SKM-1 (cell line): Measurements from ENCODE around the gene PGAP2.
A peak's percentile ranks its signal among the peaks of the same experiment; 100 is the strongest.
"Not testable (repeated sequence)": the region's sequence is repeated elsewhere in the genome, so short reads cannot be mapped to it uniquely, and the experiment has no call there.

ENCODE experiments used
- DNase-seq: peaks from one replicate; lab custom pipeline; 2025; ENCODE audit not compliant: unreplicated experiment; lab: John Stamatoyannopoulos, UW

PGAP2 gene

DNA sequence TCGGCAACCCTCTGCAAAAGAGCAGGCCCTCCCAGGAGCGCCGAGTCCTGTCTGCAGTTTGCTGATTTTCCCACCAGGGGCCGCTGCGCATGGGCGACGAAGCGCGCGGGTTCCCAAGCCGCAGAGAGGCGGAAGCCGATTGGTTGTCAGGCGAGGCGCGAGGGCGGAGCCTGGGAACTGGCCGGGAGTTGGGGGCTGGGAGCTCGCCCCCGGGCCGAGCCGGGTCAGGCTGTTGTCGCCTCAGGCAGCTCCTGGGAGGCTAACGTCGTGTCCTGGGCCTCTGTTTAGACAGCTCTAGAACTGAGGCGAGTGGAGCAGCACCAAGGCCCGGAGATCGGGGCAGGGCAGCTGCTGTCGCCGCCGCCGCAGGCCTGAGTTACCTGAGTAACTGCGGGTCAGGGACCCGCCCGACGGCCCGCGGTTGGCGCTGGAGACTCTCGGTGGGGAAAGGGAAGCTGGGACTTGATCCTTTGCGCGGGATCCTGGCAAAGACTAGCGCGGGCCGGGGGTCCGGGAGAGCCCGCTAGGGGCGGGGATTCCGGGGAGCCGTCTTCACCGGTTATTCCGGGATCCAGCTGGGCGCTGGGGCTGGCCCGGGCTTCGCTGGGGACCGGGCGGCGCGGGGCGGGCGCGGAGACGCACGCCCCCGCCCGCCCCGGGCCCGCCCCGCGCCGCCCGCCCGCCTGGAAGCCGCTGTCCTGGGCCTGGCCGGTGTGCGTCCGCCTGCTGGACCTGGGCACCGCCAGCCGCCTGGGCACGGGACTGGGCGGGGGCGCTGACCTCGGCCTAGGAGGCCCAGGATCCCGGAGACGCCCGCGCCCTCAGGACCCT is 46.8 kb downstream of the PGAP2 start, which contains the start of gene STIM1:
Gene STIM1, plus strand, starts transcription at position 688 of the 831 bp plus-strand sequence. CDS start 607 bp downstream, outside the sequence.
- peak; percentile 76 for DNase-seq

DNA sequence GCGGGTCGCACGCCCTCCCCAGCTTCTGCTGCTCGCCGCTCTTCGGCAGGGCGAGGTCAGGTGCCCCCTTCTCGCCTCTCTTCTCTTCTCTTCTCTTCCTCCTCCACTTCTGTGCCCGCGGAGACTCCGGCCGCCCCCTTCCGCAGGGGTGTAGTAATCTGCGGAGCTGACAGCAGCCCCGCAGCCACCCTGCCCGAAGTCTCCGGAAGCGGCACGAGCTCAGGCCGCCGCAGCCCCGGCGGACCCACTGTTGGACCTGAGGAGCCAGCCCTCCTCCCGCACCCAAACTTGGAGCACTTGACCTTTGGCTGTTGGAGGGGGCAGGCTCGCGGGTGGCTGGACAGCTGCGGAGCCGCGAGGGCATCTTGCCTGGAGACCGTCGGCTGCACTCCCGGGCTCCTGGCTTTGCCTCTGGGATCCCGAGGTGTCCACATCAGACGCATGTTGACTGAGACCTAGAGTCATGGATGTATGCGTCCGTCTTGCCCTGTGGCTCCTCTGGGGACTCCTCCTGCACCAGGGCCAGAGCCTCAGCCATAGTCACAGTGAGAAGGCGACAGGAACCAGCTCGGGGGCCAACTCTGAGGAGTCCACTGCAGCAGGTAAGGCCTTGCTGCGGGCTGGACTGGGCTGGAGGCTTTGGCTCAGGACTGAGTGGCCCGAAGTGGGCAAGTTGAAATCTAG is 47.6 kb downstream of the PGAP2 start:
- no peak for DNase-seq

DNA sequence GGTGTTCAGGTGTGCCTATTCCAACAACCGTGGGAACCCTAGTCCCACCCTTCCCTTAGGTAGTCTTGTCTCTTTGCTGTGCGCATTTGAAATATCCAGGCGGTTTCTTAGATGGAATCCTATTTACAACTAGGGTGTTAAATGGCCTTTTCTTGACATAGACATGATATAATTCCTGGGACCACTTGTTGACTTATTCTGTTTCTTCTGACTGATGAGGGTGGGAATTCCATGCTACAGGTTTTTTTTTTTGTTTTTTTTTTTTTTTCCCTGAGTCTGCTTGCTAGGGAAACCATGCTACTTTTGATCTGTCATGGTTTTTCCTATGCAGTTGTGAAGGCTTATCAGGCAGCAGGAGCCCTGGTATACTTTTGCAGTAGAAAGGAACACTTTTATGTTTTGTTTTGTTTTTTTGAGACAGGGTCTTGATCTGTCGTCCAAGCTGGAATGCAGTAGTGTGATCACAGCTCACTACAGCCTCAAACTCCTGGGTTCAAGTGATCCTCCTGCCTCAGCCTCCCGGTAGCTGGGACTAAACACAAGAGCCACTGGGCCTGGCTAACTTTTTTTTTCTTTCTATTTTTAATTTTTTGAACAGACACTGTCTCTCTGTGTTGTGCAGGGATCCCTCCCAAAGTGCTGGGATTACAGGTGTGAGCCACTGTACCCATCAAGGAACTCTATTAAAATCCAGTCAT is 48.6 kb downstream of the PGAP2 start:
- no peak for DNase-seq

DNA sequence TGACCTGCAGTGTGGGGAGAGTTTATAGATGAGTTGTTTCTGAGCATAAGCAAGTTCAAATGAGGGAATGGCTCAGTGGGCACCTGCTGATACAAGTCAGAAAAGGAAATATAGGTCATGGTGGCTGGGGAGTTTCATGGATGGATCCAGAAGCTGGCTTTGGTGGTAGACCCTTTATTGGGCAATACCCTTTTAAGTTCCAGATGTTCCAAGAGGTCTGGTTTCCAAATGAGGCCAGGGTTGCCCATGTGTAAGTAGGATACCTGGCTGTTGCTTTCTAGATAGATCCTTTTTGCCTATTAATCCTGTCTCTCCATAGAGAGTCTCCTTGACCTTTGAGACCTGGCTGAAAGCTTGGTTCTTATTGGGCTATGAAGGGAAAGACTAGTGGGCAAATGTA is 49.3 kb downstream of the PGAP2 start:
- DNase-seq = no peak

DNA sequence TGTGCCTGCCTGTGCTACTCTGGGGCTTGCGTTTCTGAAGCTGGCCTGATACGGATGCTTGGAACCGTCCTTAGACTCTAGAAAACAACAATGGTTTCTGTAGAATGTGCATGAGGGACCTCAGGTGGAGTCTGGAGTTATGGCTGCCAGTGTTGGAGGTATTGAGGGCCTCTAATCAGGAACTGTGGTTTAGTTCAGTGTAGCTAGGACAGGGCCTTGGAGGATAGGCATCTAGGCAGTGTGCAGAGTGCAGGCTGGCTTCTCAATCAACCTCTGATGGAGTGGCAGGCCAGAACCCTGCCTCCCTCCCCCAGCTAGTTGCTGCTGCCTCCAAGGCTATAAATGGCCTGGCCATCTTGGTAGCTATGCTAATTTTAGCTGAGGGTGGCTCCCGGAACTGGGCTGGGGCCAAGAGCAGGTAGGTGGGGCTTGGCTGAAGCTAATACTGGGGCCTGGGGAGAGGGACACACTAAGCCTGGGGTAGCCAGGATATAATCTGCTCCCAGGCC is 51.1 kb downstream of the PGAP2 start:
- DNase-seq = no peak

DNA sequence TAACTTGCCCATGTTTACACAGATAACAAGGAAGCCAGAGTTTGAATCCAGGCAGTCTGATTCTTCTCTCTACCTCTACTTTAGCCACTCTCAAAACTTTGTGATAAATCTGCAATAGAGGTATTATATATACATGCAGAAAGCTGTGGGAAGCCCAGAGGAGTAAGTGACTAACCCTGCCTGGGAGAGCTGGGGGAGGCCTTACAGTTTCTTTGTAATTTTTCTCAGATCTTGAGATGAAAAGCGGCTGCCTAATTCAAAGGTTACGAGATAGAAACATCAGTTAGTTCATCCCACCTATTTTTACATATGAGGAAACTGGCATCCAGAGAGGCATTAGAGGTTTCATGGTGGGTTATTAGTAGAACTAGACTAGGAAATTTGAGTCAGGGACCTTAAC is 52.0 kb downstream of the PGAP2 start:
- no peak for DNase-seq

DNA sequence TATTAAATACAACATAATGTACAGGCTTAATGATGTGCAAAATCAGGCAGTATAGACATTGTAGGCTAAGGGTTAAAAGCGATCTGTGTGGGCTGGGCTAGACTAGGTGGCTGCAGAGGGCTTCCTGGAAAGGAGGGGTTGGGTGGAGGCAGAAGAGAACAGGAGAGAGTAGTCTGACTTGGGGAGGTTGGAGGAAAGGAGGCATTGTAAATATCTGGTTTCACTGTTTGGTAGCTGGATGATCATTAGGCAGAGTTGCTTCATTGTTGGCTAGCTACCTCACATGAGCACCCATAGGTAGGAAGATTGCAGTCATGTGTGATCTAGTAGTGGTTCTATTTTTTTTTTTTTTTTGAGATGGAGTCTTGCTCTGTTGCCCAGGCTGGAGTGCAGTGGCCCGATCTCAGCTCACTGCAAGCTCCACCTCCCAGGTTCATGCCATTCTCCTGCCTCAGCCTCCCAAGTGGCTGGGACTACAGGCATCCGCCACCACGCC is 52.6 kb downstream of the PGAP2 start:
- DNase-seq = not testable (repeated sequence)

DNA sequence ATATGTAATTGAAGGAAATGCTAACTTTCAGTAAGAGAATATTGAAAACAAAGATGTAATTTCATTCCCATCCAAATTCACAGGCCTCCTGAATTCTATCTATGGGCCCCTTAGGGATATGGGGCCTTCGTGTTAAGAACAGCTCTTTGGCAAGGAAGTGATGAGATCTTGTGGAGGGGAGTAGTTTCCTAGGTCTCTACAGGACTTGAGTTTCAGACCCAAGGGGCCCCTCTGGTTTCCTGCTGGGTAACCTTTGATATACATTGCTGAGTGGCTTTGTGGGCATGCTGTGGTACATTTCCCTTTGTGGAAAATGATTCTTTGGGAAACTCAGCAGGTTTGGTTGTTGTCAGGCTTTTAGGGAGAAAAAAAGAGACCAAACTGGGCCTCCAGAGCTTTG is 53.3 kb downstream of the PGAP2 start:
- peak; percentile 52 for DNase-seq

DNA sequence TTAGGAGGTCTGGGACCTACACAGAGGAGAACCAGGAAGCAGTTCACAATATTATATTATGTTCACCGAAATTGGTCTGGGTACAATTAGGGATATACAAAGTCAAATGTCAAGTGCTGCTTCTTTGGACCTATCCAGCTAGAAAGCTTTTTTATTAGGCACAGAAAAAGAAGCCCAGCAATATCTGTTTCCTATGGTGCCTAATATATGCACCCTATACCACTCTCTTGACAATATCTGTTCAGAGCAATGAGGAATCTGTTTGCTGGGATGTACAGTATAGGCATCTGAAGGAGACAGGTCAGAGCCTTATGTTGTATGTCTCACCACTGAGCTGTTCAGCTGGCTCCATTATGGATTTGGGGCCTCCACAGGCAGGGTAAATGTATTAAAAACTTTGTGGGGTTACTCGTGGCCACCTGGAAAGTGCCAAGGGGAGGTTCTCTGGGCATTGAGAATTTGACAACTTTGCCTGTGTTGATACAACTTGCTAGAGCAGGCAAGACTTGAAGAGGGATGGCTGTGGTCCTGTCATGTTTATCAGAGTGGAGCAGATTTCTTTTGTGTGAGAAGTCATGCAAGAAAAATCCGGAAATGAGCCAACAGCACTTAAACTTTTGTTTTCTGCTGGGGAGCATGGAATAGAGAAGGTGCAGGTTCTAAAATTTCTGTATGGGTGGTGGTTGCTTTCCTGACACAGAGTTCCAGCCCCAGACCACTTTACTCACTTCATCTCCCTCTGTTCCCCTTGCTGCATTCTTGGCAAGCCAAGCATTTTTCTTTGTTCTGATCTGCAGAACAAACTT is 57.2 kb downstream of the PGAP2 start:
- DNase-seq = no peak

DNA sequence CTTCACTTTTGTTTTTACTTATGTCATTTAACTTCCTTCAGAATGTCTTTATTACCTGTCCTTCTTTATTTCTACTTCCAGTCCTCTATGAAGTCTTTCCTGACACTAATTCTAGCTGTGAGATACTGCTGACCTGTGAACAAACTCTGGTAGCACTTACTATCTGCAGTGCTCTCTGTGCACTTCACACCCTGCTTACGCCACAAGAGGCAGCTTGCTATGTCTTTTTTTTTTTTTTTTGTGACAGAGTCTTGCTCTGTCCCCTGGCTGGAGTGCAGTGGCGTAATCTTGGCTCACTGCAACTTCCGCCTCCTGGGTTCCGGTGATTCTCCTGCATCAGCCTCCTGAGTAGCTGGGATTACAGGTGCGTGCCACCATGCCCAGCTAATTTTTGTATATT is 57.8 kb downstream of the PGAP2 start:
- peak; percentile 26 for DNase-seq

DNA sequence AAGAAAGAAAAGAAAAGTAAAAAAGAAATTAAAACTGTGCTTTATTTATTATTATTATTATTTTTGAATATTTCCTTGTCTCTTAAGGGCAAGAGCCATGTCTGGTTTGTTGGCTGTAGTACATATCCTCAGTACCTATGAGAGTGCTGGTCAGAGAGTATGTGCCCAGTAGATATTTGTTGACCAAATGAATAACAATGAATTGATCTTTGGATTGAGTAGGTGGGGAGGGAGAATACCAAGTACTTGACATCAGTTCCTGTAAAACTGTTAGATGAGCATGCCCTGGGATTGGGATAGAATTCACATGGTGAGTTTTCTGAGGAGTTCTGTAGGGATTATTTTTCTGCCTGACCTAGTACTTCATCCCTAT is 58.5 kb downstream of the PGAP2 start:
- DNase-seq = no peak

DNA sequence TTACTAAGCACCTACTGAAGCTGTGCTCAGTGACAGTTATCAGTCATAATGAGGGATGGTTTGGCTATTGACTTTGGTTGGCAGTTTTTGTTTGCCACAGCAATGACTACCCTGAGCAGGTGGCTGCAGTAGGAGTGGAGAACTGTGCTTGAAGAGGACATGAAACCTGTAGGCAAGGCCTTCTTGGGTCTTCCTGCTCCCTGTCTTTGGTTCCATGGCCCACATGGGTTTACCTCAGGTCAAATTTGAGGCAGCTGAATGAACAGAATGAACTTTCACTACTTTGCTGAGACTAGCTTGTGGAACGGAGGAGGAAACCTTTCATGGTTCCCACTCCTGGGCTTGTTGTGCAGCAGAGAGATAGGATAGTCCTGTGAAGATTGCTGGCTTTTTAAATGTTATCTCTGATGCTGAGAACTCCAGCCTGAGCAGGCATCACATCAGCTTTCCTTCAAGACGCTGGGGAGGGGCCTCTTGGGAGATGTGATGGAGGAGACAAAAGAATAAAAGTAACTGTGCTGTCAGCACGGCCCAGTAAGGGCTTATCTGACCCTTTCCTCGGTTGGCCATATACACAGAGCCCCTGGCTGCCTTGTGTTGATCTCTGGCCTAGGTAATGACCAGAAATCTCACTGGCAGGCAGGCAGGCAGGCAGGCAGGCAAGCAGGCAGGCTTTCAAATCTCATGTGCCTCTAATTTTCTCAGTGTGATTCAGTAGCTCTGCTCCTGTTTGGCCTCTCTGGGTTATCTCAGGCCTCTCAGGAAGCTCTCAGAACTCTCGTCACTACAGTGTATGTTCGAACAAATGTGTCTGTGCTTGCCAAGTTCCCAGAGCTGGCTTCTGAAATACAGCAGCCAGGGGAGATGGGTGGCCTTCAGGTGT is 59.1 kb downstream of the PGAP2 start:
- DNase-seq = no peak

DNA sequence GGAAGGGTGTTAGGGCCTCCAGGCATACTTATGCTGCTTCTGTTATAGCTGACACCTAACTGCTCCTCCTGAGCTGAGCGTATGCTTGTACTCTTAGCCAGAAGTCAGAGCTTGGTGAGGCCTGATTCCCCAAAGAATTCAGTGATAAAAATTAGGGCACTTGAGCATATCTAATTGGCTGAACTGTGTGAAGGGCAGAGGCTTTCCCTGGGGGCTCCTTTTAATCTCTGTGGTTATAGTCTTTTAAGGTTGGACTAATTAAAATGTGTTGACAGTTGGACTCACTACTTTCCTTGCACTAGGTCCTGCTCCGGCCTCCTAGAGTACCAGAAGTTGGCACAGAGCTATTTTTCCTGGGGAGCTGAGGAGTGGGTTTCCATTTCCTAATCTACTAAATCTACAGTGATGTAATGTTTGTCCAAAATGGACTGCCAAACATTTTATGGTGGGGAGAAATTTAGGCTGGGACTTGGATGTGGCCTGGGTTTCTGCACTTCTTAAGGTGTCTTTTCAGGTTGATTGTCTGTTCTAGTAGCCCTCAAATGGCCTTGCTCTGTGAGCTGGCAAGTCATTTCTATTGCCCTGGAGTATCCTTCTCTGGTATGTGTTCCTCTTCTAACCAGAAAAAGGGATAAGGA is 65.5 kb downstream of the PGAP2 start:
- no peak for DNase-seq
